HG03064 (cell line): ENCODE results near the gene SIK2.
"Not testable (repeated sequence)": the region's sequence is repeated elsewhere in the genome, so short reads cannot be mapped to it uniquely, and the experiment has no call there.

Experiments used
- ATAC-seq: cut with Tn5 transposase; IDR thresholded peaks from one replicate; pipeline ENCODE4 v1.9.1; 2021; ENCODE audit warnings: low read depth; ENCODE audit not compliant: unreplicated experiment

SIK2 gene

DNA sequence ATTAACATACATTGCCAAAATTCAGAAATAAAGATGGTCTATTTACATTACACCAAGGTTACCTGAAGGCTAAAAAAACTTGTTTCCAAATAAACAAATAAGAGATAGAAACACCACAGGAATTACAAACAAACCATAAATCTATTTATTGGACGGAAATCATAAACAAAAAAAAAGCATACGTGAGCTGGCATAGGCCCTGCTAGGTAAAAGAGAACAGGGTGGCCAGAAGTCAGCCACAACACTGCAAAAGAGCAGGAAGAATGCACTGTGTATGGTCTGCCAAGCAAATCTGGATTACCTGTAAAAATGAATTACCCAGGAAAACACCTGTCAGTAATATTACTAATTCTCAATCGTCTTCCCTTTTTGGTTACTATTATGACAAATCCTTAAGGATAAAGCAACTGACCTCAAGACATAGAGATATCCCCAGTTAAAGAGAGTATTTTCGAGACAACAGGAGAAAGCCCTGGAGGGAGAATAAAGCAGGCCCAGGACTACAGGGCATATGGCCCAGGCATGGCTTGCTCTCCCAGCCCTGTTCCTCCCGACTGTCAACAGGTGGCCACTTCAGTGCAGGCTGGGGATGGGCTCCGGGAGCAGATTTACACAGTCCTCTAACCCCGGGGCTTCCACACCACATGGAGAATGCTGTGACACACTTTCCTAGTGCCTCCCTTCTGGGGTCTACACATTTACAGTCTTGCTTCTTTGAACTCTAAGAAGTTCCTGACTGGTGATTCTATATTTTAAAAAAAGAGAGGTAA lies 146.0 kb downstream of the SIK2 start:
- no peak for ATAC-seq

DNA sequence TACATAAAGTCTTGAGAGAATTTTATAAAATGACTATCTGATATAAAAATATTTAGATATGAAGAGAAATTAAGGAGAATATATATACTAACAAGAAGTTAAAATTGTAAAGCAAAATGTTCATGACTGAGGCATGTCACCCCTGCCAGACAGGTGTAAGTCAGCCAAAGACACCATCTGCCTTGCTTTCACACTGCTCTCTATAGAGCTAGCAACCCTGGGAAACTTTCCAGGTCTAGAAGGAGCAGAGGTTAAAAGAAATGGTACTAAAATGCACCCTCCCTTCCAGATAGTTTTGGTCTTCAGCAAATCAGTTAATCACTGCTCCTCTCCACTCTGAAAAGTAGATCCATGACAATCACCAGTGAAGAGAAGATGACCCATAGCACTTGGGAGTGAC lies 147.4 kb downstream of the SIK2 start:
- ATAC-seq = no peak

DNA sequence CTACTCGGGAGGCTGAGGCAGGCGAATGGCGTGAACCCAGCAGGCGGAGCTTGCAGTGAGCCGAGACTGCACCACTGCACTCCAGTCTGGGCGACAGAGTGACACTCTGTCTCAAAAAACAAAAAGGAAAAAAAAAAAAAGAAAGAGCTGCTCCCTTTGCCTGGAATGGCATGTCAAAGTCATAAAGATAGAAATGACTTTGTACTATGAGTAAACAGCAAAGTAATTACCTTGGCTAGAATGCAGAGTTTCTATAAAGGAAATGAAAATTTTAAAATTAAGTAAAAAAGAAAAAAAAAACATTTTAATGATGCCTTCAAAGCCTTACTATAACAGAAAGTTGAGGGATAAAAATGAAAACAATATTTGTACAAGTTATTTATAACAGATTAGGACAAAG lies 153.8 kb downstream of the SIK2 start:
- ATAC-seq = no peak

DNA sequence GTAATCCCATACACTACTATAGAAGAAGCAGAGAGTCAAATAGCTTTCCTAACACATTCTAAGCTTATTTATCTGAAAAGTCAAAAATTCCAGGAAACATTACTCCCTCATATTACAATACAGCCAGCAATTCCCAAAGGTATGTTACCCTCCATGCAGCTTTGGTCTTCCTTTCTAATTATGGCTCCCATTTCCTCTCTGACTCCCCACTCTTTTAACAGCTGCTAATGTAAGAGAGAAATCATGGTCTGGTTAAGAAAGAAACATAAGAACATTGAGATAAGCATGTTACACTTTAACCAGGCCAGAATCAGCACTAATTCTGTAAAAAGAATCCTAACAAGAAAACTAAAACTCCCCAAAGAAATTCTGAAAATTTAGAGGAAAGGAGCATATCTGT lies 157.1 kb downstream of the SIK2 start:
- ATAC-seq = no peak

DNA sequence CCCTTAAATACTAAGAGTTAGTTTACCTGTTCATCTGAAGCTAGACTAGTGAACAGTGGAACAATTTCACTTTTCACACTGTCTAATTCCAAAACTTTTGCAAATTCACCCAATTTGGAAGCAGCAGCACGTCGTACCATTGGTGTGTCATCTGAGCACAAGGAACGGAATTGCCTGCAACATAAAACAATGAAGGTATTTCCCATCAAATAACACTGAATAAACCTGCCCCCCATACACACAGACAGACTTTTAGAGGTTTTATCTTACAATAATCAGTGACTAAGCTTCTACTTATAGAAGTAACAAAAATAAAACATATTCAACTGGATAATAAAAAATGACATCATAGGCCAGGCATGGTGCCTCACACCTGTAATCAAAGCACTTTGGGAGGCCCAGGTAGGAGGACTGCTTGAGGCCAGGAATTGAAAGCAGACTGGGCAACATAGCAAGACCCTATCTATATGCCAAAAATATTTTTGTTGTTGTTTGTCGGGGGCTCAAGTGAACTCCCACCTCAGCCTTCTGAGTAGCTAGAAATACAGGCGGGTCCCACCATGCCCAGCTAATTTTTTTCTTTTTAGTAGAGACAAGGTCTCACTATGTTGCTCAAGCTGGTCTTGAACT lies 157.6 kb downstream of the SIK2 start:
- no peak for ATAC-seq

DNA sequence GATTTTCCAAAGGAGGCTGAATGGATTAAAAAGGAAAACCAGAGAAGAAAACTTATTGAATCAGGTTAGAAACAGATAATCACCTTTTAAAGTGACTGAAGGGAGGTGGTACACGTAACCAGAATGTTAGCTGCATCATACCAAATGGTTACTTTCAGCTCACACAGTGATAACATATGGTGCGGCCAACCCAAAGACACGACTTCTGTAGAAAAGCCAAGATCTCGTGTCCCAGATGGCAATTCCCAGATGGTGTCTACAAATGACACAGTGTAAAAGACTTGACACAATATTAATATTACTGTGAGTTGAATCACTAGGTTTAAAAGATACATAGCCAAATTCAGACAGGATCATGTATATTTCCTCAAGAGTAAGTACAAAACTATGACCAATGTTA lies 158.8 kb downstream of the SIK2 start:
- no peak for ATAC-seq

DNA sequence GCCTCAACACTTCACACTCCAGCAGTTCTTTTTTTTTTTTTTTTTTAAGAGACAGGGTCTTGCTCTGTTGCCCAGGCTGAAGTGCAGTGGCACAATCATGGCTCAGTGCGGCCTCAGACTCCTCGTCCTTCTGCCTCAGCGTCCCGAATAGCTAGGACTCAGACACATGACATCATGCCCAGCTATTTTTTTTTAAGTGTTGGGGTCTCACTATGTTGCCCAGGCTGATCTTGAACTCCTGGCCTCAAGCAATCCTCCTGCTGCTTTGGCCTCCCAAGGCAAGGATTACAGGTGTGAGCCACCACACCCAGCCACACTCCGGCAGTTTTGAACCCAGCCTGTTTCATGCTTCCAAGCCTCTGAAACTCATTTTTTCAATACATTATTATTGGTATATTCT lies 160.3 kb downstream of the SIK2 start:
- ATAC-seq = no peak

DNA sequence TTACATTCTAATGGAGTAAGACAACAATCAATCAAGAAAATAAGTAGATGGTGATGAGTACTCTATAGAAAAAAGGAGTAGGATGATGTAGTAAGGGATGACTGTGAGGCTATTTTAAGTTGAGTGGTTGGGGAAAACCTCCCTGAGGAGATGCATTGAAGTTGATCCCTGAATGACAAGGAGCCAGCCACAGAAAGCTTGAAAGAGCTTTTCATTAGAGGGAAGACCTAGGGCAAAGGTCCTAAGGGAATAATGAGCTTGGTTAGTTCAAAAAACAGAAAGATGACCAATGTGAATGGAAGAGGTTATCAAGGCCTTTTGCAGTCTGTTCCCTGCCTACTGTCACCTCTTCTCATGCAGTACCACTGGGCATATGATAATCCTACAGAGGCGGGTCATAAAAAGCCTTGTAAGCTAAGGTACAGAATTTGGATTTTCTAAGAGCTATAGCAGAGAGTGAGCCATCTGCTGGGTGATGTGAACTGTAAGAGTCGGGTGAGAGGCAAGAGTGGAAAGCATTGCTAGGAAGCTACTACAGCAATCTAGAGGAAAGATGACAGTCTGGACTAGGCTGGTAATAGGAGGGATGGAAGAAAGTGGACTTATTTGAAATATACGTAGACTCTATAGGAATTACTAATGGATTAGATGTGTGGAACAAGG lies 160.9 kb downstream of the SIK2 start:
- no peak for ATAC-seq

DNA sequence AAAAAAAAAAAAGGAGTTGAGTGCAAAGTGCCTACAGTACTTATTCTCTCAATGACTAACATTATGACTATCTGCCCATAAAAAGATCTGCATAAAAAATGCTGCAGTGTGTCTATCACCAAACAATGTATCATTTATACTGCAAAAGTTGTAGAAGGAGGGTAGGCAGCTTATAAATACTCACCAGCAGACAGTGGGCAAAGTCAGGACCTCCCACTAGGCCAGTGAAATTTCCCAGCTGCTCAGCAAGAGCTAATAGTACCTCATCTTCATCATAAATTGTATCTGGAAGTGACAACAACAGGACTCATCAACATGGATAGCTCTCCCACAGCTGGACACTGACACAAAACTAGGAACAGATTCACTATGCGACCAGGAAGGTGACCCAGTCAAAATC lies 162.4 kb downstream of the SIK2 start:
- no peak for ATAC-seq

DNA sequence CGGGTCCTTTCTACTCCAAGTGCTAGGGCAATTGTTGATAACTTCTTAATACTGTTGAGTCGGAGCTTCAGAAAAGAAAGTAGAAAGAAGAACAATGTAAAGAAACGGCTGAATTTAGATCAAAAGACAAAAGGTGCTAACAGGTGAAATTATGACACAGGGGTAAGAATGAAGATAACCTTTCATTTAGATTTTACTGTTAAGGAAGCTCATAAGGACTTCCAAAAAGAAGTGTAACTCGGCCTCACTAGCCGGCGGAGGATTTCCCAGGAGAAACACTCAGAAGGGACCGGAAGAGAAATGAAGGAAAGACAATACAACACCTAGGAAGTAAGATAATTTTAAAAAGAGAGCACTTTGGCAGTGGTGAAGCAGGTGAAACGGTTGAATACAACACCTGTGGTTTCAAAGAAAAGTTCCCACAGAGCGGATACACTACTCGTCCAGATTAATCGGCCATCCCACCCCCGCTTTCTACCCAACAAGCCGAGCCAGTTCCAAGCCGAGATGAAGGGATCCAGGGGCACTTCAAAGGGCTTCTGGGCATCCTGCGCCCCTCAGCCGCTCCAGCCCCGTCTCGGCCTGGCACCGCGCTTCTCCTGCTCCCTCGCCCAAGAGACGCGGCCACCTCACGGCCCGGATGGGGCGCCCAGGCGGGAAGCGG lies 163.2 kb downstream of the SIK2 start:
- ATAC-seq = peak; percentile 39

DNA sequence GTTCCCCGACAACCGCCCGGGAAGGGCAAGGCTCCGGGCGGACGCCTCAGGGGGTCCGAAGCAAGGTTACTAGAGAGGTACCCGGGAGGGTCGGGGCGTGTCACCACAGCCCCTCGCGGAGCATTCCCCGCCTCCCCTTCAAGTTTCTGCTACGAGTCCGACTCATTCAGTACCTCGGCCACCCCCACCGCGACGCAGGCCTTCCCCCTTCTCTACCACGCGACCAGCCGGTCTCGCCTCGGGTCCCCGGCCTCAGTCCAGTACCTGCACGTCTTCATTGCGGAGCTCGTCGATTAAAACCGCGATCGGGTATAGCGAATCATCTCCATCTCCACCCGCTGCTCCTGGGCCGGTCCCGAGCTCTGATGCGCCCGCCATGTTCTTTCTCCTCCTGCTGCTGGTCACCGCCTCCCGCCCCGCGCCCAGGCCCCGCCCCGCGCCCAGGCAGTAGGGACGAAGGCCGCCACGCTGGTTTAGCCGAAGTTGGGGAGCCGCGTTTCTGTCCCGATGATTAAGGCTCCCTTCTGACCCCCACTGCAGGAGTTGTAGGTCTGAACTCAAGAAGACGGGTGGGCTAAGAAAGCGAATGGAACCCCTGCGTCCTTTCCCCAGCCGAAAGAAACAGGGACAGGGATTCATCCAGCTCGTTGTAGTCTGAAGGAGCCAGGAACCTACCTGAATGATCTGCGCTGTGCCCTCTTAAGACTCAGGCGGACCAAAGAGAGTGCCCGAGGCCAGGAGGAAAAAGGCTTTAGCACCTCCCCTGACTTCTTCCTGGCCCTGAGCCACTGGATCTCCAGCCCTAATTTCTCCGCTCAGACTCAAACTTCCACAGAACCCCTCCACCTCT lies 164.0 kb downstream of the SIK2 start, which contains the start of gene PPP2R1B:
TSS of gene PPP2R1B (minus strand) at position 406 of the 850 bp plus-strand sequence. CDS start at position 378, 28 bp downstream.
- ATAC-seq = peak; percentile 80

DNA sequence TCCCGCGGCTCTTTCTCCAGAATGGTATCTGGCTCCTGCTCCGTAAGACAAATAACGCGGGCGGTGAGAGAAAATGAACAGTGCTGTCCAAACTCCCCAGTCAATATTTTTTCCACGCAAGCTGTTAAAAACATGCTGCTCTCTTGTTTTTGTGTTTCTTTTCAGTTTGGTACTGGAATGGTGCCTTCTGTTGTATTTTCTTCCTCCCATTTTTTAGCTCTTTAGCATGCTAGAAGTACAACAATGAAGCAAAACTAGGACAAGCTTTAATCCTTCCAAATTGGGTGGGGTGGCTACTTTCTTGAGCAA lies 164.5 kb downstream of the SIK2 start:
- no peak for ATAC-seq

DNA sequence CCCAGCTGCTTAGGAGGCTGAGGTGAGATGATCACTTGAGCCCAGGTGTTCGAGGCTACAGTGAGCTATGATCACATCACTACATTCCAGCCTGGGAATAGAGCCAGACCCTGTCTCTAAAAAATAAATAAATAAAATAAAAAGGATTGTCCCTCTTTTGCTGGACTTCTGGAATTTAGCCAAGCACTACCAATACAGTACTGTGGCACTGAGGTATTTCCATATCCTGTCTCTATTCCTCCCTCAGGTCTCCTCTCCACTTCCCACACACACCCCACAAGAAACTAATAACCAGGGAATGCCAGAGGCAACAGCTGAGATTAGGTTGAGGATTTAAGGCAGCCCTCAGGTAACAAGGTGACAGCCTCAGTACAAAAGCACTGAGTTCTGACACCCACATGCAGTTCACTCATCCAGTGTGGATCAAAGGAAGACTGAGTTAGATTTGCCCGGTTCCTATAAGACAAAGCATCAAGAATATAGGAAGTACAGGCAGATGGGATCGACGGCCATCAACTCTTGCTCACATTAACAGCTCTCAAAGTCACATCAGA lies 168.4 kb downstream of the SIK2 start:
- ATAC-seq = no peak

DNA sequence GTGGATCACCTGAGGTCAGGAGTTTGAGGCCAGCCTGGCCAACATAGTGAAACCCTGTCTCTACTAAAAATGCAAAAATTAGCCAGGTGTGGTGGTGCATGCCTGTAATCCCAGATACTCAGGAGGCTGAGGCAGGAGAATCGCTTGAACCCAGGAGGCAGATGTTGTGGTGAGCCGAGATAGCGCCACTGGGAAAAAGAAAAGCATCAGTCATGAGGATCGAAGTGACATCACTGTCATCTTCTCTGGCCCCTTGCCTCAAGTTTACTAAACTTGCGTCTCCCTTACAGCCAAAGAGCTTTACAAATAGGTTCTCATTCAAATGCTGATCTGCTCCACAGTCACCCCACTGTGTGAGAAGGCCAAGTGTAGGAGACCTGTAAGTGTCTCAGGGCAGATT lies 169.0 kb downstream of the SIK2 start:
- ATAC-seq = not testable (repeated sequence)

DNA sequence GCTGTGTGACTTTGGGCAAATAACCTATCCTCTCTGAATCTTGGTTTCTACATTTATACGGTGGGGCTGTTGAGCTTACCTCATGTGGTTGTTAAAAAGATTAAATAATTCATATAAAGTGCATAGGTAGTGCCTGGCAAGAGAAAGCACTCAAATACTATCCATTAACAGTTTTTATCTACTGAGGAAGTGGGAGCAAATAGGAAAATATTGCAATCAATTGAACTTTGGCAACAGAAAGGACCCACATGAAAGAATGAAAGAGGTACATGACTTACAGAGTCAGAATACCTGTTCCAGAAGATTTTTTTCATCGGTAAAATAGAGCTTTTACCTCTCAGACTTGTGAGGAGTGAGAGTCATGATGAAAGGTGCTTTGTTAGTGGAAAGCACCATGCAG lies 170.3 kb downstream of the SIK2 start:
- ATAC-seq = no peak

DNA sequence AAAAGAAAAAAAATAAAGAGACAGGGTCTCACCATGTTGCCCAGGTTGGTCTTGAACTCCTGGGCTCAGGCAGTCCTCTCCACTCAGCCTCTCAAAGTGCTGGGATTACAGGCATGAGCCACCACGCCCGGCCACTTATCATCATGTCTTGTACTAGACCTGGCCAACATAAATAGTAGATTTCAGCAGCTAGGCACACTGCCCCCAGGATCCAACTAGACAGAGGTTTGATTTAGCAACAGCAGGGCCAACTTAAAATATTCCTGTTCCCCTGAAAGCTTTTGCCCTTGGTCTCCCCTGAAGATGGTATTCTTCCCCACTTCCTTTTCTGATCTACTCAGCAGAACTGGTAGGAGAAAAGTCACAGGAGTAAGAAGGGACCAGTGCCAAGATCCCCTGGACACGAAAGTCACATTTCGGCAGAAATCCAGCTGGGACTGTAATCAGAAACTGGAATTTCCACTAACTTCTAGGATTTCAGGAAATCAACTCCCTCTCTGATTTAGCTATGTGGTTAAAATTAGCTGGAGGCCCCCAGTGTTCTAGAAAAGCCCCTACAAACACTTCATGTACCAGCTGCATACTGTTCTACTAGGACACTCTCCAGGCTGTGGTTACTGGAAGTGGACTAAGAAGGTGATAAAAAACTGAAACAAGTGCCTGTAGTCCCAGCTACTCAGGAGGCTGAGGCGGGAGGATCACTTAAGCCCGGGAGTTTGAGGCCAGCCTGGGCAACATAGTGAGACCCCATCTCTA lies 172.9 kb downstream of the SIK2 start:
- ATAC-seq = no peak

DNA sequence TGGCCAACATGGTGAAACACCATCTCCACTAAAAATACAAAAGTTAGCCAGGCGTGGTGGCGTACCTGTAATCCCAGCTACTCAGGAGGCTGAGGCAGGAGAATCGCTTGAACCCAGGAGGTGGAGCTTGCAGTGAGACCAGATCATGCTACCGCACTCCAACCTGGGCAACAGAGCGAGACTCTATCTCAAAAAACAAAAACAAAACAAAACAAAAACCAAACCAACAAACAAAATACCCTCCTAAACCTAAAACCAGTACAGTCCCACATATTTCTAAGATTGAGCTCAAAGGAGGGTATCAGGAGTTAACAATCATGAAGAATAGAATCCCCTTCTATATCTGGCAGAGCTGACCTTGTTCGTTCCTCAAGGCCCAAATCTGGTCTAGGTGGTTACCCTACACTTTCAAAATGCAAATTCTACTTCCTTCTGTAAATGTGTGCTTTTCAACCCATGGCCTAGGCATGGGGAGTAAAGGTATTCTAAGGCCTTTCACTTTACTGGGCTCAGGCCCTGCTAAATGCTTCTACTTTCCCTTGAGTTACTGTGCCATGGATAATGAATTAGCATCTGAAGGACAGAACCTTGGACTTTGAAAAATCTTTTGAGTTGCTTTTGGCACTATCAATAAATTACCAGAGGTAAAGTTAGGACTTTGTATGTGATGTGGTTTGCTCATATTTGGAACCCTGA lies 174.3 kb downstream of the SIK2 start:
- peak; percentile 96 for ATAC-seq

DNA sequence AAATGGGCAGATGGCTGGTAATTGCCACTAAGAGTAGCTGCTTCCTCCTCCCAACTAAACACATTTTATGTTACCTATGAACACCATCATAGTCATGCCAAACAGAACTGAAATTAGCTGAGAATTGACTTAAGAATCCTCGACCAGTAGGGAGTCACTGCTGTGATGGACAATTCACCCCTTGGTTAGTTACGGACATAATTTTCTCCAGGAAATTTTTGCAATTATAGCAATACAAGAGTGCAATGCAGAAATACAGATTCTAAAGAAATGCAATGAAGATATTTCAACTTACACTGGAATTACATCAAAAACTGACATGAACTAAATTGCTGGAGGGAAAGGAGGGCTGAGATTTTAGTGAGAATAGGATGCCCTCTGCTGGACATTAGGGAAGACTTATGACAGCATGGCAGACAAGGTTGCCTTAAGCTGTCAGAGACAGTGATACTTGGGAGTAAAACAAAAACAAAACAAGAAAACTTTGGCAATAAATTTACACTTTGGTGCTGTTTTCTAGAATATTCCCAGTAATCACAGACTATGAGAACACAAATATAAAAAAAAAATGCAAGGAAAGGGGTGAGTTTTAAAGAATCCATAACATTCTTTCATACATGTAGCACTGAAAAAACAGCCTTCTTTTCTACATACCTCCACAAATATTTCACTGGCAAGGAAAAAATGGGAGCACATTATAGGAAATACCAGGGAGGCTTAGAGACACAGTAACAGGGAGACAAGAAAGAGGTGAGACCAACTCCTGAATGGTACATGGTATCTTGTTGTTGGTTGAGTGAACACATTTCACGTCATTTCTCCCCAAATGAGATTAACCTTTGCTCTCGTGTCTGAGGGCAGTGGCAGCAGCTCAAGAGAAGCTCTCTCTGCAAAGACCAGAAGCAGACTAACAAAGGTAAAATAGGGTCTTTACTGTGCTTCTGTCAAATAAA lies 175.1 kb downstream of the SIK2 start:
- ATAC-seq = peak; percentile 56
